Uterus (tissue), 2 donors: ENCODE measurements around the gene FMO3.

Experiments used
- POLR2A ChIP-seq, 2 donors: fragments of 450-650 bp; IDR thresholded peaks; one replicate each; pipeline ENCODE4 v1.6.1; 2016; ENCODE audit warnings: antibody characterized with exemption in 2 of 2, mild to moderate bottlenecking in 1 of 2, moderate library complexity in 1 of 2
- TF ChIP-seq, protein P1 (sequence below), 4 experiments: fragments of 200-600 bp in 2 of 4; fragments of 450-650 bp in 2 of 4; sonication (generic) in 2 of 4; IDR thresholded peaks; one replicate each; pipeline ENCODE4 v1.5.1; 2016 to 2019; ENCODE audit warnings: antibody characterized with exemption in 4 of 4, mild to moderate bottlenecking in 2 of 4, moderate library complexity in 1 of 4

DNA sequence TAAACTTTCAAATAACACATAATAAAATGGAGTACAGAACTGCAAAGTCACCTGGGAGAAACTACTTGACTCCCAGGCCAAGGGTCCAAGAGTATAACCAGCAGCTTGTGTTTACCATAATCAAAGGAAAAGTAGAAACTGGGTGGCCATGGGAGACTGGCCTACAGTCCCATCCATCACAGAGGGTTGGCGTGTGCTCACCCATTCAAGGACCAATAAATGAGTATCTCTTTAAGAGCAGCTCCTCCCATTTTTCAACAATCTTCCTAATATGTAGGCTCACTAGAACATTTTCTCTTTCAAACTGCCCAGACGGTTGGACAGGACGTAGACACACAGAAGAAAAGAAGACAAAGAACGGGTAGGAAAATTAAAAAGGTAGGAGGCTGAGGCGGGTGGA lies at the start of gene FMO3:
- TF ChIP-seq, protein P1, sequence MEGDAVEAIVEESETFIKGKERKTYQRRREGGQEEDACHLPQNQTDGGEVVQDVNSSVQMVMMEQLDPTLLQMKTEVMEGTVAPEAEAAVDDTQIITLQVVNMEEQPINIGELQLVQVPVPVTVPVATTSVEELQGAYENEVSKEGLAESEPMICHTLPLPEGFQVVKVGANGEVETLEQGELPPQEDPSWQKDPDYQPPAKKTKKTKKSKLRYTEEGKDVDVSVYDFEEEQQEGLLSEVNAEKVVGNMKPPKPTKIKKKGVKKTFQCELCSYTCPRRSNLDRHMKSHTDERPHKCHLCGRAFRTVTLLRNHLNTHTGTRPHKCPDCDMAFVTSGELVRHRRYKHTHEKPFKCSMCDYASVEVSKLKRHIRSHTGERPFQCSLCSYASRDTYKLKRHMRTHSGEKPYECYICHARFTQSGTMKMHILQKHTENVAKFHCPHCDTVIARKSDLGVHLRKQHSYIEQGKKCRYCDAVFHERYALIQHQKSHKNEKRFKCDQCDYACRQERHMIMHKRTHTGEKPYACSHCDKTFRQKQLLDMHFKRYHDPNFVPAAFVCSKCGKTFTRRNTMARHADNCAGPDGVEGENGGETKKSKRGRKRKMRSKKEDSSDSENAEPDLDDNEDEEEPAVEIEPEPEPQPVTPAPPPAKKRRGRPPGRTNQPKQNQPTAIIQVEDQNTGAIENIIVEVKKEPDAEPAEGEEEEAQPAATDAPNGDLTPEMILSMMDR (IDR thresholded peaks at IDR 0.05) = no peak
- no peak for TF ChIP-seq POLR2A (IDR thresholded peaks at IDR 0.05)
